Stimulated activated naive CD8-positive, alpha-beta T cell treated with anti-CD3 and anti-CD28 coated beads, Interleukin-15, Interleukin-2, amounts not matched to agents 100 U/mL and 50 U/mL, for 24 hours (primary cell): Measurements from ENCODE around the gene RABEP2.
A peak's percentile ranks its signal among the peaks of the same experiment; 100 is the strongest.
"Not testable (repeated sequence)": the region's sequence is repeated elsewhere in the genome, so short reads cannot be mapped to it uniquely, and the experiment has no call there.

Experiments used
- ATAC-seq: fragments of 150-1000 bp; cut with Tn5 transposase; one replicate; pipeline ENCODE4 v1.10.0; 2021
- DNase-seq: peaks from one replicate; pipeline ENCODE4 v3.0.0; 2021

RABEP2 gene

GRCh38 chr16:28932339-28933141 lies 7.5 kb upstream of the RABEP2 start:
- no peak for DNase-seq
- ATAC-seq: no peak

DNA sequence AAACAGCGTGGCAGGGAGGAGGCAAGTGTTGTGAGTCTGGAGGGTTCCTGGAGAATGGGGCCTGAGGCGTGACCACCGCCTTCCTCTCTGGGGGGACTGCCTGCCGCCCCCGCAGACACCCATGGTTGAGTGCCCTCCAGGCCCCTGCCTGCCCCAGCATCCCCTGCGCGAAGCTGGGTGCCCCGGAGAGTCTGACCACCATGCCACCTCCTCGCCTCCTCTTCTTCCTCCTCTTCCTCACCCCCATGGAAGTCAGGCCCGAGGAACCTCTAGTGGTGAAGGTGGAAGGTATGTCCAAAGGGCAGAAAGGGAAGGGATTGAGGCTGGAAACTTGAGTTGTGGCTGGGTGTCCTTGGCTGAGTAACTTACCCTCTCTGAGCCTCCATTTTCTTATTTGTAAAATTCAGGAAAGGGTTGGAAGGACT lies 6.8 kb upstream of the RABEP2 start, which contains the start of gene CD19:
Gene CD19 (plus strand): TSS at position 171 of the 425 bp plus-strand sequence. CDS start 30 bp downstream, at position 201.
- ATAC-seq: no peak

DNA sequence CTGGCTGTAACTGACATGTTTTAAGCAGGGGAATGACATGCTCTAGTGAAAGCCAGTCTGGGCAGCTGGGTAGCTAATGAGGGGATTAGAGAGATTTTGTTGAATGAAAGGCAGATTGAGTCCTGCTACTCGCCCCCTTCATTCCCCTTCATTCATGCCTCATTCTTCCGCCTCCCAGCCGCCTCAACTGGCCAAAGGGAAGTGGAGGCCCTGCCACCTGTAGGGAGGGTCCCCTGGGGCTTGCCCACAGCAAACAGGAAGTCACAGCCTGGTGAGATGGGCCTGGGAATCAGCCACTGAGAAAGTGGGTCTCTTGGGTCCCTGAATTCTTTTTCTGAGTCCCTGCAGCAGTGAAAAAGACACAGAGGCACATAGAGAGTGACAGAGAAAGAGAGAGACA lies 5.6 kb upstream of the RABEP2 start:
- no peak for ATAC-seq
- peak; percentile 43 for DNase-seq

More for the DNA sequence above, 6.8 kb upstream of the RABEP2 start, which contains the start of gene CD19:
- peak; percentile 27 for DNase-seq

DNA sequence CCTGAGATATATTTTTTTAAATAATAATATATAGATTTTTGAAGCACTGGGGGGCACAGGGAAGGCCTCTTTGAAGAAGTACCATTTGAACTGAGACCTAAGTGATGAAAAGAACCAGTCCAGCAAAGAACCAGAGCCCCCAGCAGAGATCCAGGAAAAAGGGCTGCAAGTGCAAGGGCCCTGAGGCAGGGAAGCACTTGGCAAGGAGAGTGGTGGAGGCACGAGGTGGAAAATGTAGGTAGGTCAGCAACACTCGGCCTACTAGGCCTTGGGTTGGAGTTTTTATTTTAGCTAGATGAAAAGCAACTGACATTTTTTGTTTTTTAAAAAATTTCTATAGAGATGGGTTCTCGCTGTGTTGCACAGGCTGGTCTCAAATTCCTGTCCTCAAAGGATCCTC lies 5.2 kb upstream of the RABEP2 start:
- DNase-seq (no peak), ATAC-seq (no peak)

GRCh38 chr16:28927815-28928214 lies 2.8 kb upstream of the RABEP2 start:
- DNase-seq (no peak), ATAC-seq (no peak)

GRCh38 chr16:28926284-28926683 lies 1.2 kb upstream of the RABEP2 start:
- DNase-seq, ATAC-seq: not testable (repeated sequence)

GRCh38 chr16:28925386-28926228 lies 569 bp upstream of the RABEP2 start:
- DNase-seq (peak; percentile 88), ATAC-seq (peak; percentile 75)

DNA sequence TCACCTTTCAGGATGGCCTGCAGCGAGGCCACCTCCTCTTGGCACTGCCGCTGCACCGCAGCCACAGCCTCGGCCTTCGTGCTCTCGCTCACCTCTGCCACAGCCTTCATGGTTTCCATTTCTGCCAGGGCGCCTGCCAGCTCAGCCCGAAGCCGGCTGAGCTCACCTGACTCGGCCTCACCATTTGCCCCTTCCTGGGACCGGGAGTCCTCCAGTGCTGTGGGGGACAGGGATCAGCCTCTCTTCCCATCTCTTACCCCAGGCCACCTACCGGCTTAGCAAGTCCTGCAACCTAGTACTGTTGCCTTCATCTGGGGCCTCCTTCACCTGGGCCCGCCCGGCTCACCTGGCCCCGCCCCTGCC lies 658 bp downstream of the RABEP2 start:
- ATAC-seq (no peak), DNase-seq (no peak)

GRCh38 chr16:28923652-28924398 lies 1.2 kb downstream of the RABEP2 start:
- DNase-seq (no peak), ATAC-seq (no peak)

DNA sequence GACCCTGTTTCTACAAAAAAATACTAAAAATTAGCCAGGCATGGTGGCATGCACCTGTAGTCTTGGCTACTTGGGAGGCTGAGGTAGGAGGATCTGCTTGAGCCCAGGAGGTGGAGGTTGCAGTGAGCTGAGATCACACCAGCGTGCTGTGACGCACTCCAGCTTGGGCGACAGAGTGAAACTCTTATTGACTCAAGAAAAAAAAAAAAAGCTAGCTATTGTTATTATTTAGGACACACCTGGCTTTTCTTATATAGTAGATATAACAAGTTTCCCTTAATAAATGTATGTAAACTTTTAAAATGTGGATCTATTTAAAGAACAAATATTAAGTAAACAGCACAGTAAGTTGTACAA lies 1.8 kb downstream of the RABEP2 start:
- ATAC-seq (no peak), DNase-seq (no peak)

DNA sequence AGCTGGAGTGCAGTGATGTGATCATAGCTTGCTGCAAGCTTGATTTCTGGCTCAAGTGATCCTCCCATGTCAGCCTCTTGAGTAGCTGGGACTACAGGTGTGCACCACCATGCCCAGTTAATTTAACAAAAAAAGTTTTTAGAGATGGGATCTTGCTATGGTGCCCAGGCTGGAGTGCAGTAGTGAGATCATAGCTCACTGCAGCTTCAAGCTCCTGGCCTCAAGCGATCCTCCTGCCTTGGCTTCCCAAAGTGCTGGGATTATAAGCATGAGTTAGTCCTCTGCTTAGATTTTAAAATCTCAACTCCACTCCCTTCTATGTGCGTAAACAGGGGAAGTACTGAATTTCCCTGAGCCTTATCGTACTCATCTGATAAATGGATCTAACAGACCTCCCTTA lies 6.3 kb downstream of the RABEP2 start:
- DNase-seq: no peak
- ATAC-seq: no peak

- ATAC-seq: no peak
Measured at GRCh38 chr16:28917095-28917494, 7.9 kb downstream of the RABEP2 start.

GRCh38 chr16:28915181-28915580 lies 9.9 kb downstream of the RABEP2 start:
- ATAC-seq (no peak), DNase-seq (no peak)

More at GRCh38 chr16:28917095-28917494, 7.9 kb downstream of the RABEP2 start:
- DNase-seq: no peak

DNA sequence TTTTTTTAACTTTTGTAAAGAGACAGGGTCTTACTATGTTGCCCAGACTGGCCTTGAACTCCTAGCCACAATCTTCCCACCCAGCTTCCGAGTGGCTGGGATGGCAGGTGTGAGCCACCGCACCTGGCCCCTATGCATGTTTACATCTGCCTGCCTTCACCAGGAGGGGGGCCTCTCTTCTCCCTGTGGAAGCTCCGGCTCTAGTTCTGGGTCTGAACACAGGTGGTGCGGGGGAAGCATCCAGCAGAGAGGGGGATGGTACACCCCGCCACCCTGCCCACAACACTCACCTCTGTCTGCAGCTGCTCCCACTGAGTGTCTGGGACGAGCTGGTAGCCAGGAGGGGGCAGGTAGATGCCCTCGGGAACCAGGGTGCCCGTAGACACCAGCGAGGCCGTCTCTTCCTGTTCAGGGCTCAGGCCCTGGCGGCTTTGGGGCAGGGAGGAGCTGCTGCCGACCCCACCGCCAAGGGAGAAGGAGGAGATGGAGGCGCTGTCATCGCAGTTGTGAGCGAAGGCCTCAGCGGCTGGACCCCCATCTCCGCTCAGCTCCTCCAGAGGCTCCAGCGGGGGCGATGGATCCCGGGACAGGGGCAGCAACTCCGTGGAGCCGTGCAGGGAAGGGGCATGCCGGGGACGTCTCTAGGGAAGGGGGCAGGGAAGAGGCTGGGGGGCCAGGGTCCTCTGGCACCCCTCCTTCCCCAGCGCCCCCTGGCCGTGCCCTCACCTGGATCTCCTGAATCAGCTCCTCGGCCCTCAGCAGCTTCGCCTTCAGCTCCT lies 10.9 kb downstream of the RABEP2 start:
- ATAC-seq (no peak), DNase-seq (no peak)

GRCh38 chr16:28912558-28912957 lies 12.5 kb downstream of the RABEP2 start:
- DNase-seq (no peak), ATAC-seq (no peak)

- peak; percentile 48 for ATAC-seq
Measured at GRCh38 chr16:28910086-28911031, 14.7 kb downstream of the RABEP2 start.

DNA sequence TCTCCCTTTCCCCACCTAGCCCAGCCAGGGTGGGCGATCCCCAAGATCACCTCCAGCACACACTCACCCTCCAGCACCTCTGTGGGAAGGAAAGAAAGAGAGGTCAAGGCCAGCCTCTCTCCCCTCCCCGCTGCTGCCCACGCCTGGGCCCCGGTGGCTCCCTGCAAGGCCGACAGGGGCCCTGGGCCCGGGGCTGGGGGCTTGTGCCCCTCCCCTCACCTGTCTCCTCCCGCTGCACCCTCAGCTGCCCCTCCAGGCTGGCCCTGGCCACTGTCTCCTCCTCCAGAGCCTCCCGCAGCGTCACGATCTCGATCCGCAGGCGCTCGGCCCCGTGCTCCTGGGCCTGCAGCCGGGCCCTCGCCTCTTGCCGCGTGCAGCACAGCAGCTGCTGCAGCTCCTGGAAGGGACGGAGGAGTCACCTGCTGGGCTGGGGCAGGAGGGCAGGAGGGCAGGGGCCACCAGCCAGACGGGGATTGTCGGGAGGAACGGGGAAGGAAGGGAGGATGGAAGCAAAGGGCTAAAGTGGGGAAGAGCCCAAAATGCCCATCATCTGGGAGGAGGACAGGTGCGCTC lies 19.2 kb downstream of the RABEP2 start:
- DNase-seq (no peak), ATAC-seq (no peak)

More at GRCh38 chr16:28910086-28911031, 14.7 kb downstream of the RABEP2 start:
- DNase-seq: no peak

DNA sequence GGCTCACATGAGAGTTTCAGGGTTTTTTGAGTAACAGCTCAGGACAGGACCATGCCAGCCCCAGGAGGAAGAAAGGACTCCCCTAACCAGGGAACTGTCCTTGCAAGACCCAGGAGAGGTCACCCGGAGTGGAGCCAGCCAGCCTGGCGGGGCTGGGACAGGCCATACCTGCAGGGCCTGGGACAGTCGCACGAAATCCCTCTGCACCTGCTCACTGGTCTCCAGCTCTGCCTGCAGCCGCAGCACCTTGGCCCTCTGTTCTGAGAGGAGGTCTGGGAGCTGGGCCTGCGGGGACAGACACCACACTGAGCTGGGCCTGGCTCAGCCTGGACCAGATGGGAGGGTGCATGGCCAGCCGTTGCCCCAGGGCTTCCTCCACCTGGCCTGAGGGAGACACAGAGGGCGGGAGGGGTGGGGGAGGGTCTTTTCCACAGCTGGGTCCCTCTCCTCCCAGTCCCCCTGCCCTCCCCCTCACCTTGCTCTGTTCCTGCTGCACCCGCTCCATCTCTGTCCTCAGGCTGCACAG lies 19.7 kb downstream of the RABEP2 start:
- no peak for DNase-seq
- no peak for ATAC-seq

DNA sequence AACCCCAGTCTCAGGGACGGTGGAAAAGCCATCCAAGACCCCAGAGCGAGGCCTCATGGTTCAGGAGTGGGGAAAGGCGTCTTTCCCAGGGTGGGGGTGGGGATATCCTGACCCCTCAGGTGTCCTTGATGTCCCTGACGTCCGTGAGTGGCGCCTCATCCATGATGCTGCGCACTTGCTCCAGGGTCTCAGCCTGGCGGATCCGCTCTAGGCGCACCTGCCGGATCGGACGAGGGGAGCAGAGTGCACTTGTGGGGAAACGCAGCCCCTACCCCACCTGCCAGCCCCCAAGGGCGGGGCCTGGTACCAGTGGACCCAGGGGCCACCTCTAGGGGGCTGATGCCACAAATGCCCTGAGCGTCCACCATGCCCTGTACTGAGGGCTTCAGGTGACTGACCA lies 20.2 kb downstream of the RABEP2 start:
- ATAC-seq: no peak

GRCh38 chr16:28904363-28904762 lies 20.7 kb downstream of the RABEP2 start:
- ATAC-seq (no peak), DNase-seq (no peak)

More for the DNA sequence above, 20.2 kb downstream of the RABEP2 start:
- DNase-seq: no peak
